ENCODE results near the gene LAMP5.

The LAMP5 gene

GRCh38 chr20:9514461-9515213 is at the start of gene LAMP5:
Gene LAMP5, plus strand, starts transcription at chr20:9514590. Its CDS starts 263 bp downstream, at chr20:9514853.
- DNase-seq = no peak

GRCh38 chr20:9467995-9468394 is 46.4 kb upstream of the LAMP5 start:
- DNase-seq = no peak

- DNase-seq = no peak
Measured at GRCh38 chr20:9474835-9475415, 39.5 kb upstream of the LAMP5 start.

- no peak for DNase-seq
Measured at GRCh38 chr20:9475456-9475855, 38.9 kb upstream of the LAMP5 start.

- no peak for DNase-seq
Measured at GRCh38 chr20:9476174-9476573, 38.2 kb upstream of the LAMP5 start.

- DNase-seq = no peak
Measured at GRCh38 chr20:9476637-9477036, 37.8 kb upstream of the LAMP5 start.

- no peak for DNase-seq
Measured at GRCh38 chr20:9478771-9479170, 35.6 kb upstream of the LAMP5 start.

- no peak for DNase-seq
Measured at GRCh38 chr20:9480066-9480465, 34.3 kb upstream of the LAMP5 start.

GRCh38 chr20:9482180-9482579 is 32.2 kb upstream of the LAMP5 start:
- no peak for DNase-seq

- DNase-seq = no peak
Measured at GRCh38 chr20:9483131-9483530, 31.3 kb upstream of the LAMP5 start.

GRCh38 chr20:9485614-9486340 is 28.6 kb upstream of the LAMP5 start:
- no peak for DNase-seq

- DNase-seq = no peak
Measured at GRCh38 chr20:9487231-9487630, 27.2 kb upstream of the LAMP5 start.

GRCh38 chr20:9488063-9488462 is 26.3 kb upstream of the LAMP5 start:
- no peak for DNase-seq

- no peak for DNase-seq
Measured at GRCh38 chr20:9490161-9490560, 24.2 kb upstream of the LAMP5 start.

- no peak for DNase-seq
Measured at GRCh38 chr20:9490631-9491030, 23.8 kb upstream of the LAMP5 start.

- DNase-seq = no peak
Measured at GRCh38 chr20:9491324-9491723, 23.1 kb upstream of the LAMP5 start.

GRCh38 chr20:9492067-9492466 is 22.3 kb upstream of the LAMP5 start:
- DNase-seq = no peak

- no peak for DNase-seq
Measured at GRCh38 chr20:9493803-9494202, 20.6 kb upstream of the LAMP5 start.

GRCh38 chr20:9495701-9496100 is 18.7 kb upstream of the LAMP5 start:
- DNase-seq = no peak

- no peak for DNase-seq
Measured at GRCh38 chr20:9496155-9496554, 18.2 kb upstream of the LAMP5 start.

GRCh38 chr20:9498322-9498721 is 16.1 kb upstream of the LAMP5 start:
- no peak for DNase-seq

- DNase-seq = no peak
Measured at GRCh38 chr20:9499126-9499899, 15.1 kb upstream of the LAMP5 start.

GRCh38 chr20:9500121-9500520 is 14.3 kb upstream of the LAMP5 start:
- DNase-seq = no peak

Measured in activated effector memory CD4-positive, alpha-beta T cell treated with anti-CD3 and anti-CD28 coated beads, Interleukin-2, amount 50 U/mL, for 16 hours (primary cell).